HG03064 (cell line): ENCODE measurements around the gene BMPR1B.

Experiments
- ATAC-seq: cut with Tn5 transposase; IDR thresholded peaks from one replicate; pipeline ENCODE4 v1.9.1; 2021; ENCODE audit warnings: low read depth; ENCODE audit not compliant: unreplicated experiment

The BMPR1B gene

GRCh38 chr4:95071851-95072250 is 314.1 kb downstream of the BMPR1B start:
- ATAC-seq = no peak

GRCh38 chr4:95073646-95074045 is 315.9 kb downstream of the BMPR1B start:
- no peak for ATAC-seq

GRCh38 chr4:95077864-95078263 is 320.1 kb downstream of the BMPR1B start:
- ATAC-seq = no peak

- no peak for ATAC-seq
These were observed 323.2 kb downstream of the BMPR1B start for GRCh38 chr4:95080969-95081368.

GRCh38 chr4:95084584-95084983 is 326.8 kb downstream of the BMPR1B start:
- ATAC-seq = no peak

- no peak for ATAC-seq
These were observed 327.5 kb downstream of the BMPR1B start for GRCh38 chr4:95085124-95085833.

GRCh38 chr4:95086551-95086950 is 328.8 kb downstream of the BMPR1B start:
- no peak for ATAC-seq

- ATAC-seq = no peak
These were observed 330.1 kb downstream of the BMPR1B start for GRCh38 chr4:95087657-95088455.

- ATAC-seq = no peak
These were observed 333.5 kb downstream of the BMPR1B start for GRCh38 chr4:95091272-95091671.

- ATAC-seq = no peak
These were observed 335.0 kb downstream of the BMPR1B start for GRCh38 chr4:95092766-95093165.

- ATAC-seq = no peak
These were observed 335.7 kb downstream of the BMPR1B start for GRCh38 chr4:95093460-95093859.

GRCh38 chr4:95093936-95094929 is 336.5 kb downstream of the BMPR1B start:
- ATAC-seq = no peak

- ATAC-seq = no peak
These were observed 337.7 kb downstream of the BMPR1B start for GRCh38 chr4:95095348-95095974.

- ATAC-seq = no peak
These were observed 344.5 kb downstream of the BMPR1B start for GRCh38 chr4:95102162-95102790.

- ATAC-seq = no peak
These were observed 347.4 kb downstream of the BMPR1B start for GRCh38 chr4:95105112-95105511.

- ATAC-seq = no peak
These were observed 348.2 kb downstream of the BMPR1B start for GRCh38 chr4:95105983-95106382.

GRCh38 chr4:95106408-95106928 is 348.7 kb downstream of the BMPR1B start:
- no peak for ATAC-seq

- no peak for ATAC-seq
These were observed 349.2 kb downstream of the BMPR1B start for GRCh38 chr4:95107004-95107403.

- no peak for ATAC-seq
These were observed 349.9 kb downstream of the BMPR1B start for GRCh38 chr4:95107635-95108034.
